Peyer's patch (tissue), 4 donors: ENCODE measurements around the gene CKMT2. TPM values are rescaled to one million over a fixed set of nuclear protein-coding genes. Genes with fewer than 3 reads are reported as not detected.

ENCODE experiments used
- DNase-seq, 3 donors: peaks; one replicate each; pipeline ENCODE4 v3.0.0-alpha.2; 2017 to 2019
- H3K27ac ChIP-seq, 4 donors: fragments of 200-600 bp; sonication (generic); one replicate each; pipeline ENCODE4 v1.5.1; 2016 to 2019
- H3K27me3 ChIP-seq, 2 donors: fragments of 200-600 bp; sonication (generic); one replicate each; pipeline ENCODE4 v1.5.1; 2019
- H3K36me3 ChIP-seq, 3 donors: fragments of 200-600 bp; sonication (generic); one replicate each; pipeline ENCODE4 v1.5.1; 2016 to 2019
- H3K4me1 ChIP-seq, 4 donors: fragments of 200-600 bp; sonication (generic); one replicate each; pipeline ENCODE4 v1.5.1; 2016 to 2019
- H3K4me3 ChIP-seq, 4 donors: fragments of 200-600 bp; sonication (generic); 1 replicate in 3 of 4; 2 replicates in 1 of 4; pipeline ENCODE4 v1.5.1; 2016 to 2019; ENCODE audit warnings: mild to moderate bottlenecking in 1 of 4
- H3K9me3 ChIP-seq, 4 donors: fragments of 200-600 bp; sonication (generic); one replicate each; pipeline ENCODE4 v1.5.1; 2016 to 2019; ENCODE audit warnings: mild to moderate bottlenecking in 1 of 4
- POLR2A ChIP-seq, 2 donors: fragments of 450-650 bp; IDR thresholded peaks; one replicate each; pipeline ENCODE4 v1.5.1; 2017; ENCODE audit warnings: antibody characterized with exemption in 2 of 2, mild to moderate bottlenecking in 2 of 2, moderate library complexity in 2 of 2
- total RNA-seq, 4 donors: library from RNA; depleted of rRNA; stranded (reverse); fragments of >200 nt; gene quantifications; one replicate each; pipeline ENCODE4 v1.1.0, GENCODE V29; 2016
- TF ChIP-seq, protein P1 (sequence below), 6 experiments: fragments of 450-650 bp in 4 of 6; fragments of 200-600 bp in 2 of 6; sonication (generic) in 1 of 6; IDR thresholded peaks; one replicate each; pipeline ENCODE4 v1.5.1; 2017 to 2019; ENCODE audit warnings: antibody characterized with exemption in 6 of 6, mild to moderate bottlenecking in 3 of 6, moderate library complexity in 1 of 6

CKMT2 gene
- total RNA-seq, 4 donors from 2014 or later: 1.1 to 10.6 (median 3.8) TPM

DNA sequence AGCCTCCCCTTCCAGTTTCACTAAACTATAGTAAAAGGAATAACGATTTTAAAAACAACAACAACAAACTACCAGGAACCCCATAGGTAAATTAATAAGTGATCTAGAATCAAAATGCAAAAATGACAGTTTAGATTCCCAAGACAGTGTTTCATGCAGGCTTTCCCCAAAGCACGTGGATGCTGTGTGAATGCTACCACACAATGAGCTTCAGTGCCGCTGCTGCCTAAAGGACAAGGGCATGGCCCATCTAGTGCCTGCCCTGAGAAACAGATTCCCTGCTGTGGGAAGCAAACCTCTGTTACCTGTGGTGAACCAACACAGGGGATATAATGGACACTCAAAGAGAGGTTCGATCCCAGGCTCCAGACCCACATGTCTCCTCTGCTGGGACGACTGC lies 23.7 kb upstream of the CKMT2 start:
- Histone ChIP-seq H3K36me3 (no peaks in the 10 kb centered on the region), H3K27me3 (no peaks in the 10 kb centered on the region), H3K4me3 (no peak overlapping the region), H3K9me3 (no peaks in the 10 kb centered on the region), H3K4me1 (peaks cover 0 to 9% (median 0%) of the 10 kb centered on the region in 4 donors), H3K27ac (no peak overlapping the region)
- TF ChIP-seq POLR2A (IDR thresholded peaks at IDR 0.05): no peak
- TF ChIP-seq, protein P1, sequence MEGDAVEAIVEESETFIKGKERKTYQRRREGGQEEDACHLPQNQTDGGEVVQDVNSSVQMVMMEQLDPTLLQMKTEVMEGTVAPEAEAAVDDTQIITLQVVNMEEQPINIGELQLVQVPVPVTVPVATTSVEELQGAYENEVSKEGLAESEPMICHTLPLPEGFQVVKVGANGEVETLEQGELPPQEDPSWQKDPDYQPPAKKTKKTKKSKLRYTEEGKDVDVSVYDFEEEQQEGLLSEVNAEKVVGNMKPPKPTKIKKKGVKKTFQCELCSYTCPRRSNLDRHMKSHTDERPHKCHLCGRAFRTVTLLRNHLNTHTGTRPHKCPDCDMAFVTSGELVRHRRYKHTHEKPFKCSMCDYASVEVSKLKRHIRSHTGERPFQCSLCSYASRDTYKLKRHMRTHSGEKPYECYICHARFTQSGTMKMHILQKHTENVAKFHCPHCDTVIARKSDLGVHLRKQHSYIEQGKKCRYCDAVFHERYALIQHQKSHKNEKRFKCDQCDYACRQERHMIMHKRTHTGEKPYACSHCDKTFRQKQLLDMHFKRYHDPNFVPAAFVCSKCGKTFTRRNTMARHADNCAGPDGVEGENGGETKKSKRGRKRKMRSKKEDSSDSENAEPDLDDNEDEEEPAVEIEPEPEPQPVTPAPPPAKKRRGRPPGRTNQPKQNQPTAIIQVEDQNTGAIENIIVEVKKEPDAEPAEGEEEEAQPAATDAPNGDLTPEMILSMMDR (IDR thresholded peaks at IDR 0.05): no peak
- DNase-seq: no peak

DNA sequence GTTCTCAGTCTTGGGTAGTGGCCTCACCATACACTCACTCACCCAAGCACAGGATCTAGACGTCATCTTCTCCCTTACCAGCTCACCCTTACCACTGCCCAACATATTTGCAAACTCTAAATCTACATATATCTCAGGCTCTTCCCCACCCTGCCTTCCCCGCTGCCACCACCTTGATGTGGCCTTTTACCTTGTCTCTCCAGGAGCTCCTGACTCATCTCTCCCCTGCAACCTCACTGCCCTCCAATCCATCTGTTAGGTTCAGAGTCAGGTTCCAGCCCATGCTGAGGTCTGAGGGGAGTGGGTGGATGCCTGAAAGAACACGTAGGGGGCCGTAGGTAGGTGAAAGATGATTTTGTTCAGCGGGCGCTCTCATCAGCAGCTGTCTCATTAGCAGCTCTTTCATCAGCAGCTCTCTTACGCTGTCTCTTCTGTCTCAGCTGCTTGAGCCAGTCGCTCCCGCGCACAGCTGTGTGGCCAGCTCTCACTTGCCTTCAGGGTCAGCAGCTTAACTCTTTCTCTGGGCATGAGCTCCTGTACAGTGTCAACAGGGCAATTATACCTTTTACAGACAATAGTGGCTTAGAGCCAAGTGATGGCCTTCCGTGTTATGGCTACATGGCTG lies 23.1 kb upstream of the CKMT2 start:
- TF ChIP-seq, protein P1 (IDR thresholded peaks at IDR 0.05): no peak
- TF ChIP-seq POLR2A (IDR thresholded peaks at IDR 0.05): no peak
- Histone ChIP-seq H3K9me3 (no peaks in the 10 kb centered on the region), H3K4me3 (no peak overlapping the region), H3K36me3 (no peaks in the 10 kb centered on the region), H3K27ac (no peak overlapping the region), H3K27me3 (no peaks in the 10 kb centered on the region), H3K4me1 (peaks cover 0 to 9% (median 0%) of the 10 kb centered on the region in 4 donors)
- no peak for DNase-seq

DNA sequence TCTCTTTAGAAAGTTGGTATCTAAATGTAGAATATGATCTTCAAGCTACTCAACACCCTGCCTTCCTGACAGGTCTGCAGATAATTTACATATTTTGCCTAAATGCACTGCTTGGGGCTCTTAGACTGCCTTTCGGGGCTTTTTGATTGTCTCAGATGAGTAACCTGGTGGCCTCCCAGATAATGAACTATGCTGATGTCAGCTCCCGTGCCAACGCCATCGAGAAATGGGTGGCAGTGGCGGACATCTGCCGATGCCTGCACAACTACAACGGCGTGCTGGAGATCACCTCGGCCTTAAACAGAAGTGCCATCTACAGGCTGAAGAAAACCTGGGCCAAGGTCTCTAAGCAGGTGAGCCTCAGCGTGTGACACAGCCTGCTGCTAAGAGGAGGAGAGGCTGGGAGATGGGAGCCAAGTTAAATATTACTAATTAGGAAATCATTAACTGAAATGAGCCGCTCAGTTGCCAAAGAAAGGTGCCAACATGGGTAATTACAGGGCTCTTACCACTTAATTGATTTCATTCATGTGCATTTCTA lies 20.8 kb upstream of the CKMT2 start:
- Histone ChIP-seq H3K36me3 (no peaks in the 10 kb centered on the region), H3K27me3 (no peaks in the 10 kb centered on the region), H3K9me3 (no peaks in the 10 kb centered on the region), H3K4me3 (no peak overlapping the region), H3K27ac (no peak overlapping the region), H3K4me1 (peaks cover 0 to 9% (median 0%) of the 10 kb centered on the region in 4 donors)
- TF ChIP-seq, protein P1 (IDR thresholded peaks at IDR 0.05): peak in 3 of 6 experiments; percentile 27 to 45 (median 28)
- no peak for TF ChIP-seq POLR2A (IDR thresholded peaks at IDR 0.05)
- DNase-seq: peak in 2 of 3 donors; percentile 62 to 72

DNA sequence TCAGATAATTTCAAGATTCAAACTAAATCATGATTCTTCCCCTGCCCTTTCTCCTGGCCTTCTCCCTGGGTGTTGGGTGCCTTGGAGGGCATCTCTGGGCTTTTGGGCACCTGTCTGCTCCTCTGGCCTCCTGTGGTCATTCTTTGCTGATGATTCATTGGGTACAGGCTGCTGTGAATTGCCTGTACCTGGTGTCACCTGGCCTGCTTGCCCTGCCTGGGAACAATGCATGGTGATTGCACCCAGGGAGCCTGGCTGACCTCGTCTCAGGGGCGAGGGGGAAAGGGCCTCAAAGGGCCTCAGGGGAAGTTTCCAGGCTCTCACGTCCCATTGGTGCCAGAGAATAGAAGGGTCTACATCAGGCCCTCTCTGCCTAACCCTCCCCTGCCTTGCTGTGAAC lies 20.1 kb upstream of the CKMT2 start:
- Histone ChIP-seq H3K4me3 (no peak overlapping the region), H3K27me3 (no peaks in the 10 kb centered on the region), H3K4me1 (peaks cover 0 to 9% (median 0%) of the 10 kb centered on the region in 4 donors), H3K9me3 (no peaks in the 10 kb centered on the region), H3K27ac (no peak overlapping the region), H3K36me3 (no peaks in the 10 kb centered on the region)
- no peak for DNase-seq
- TF ChIP-seq, protein P1 (IDR thresholded peaks at IDR 0.05): no peak
- TF ChIP-seq POLR2A (IDR thresholded peaks at IDR 0.05): no peak

DNA sequence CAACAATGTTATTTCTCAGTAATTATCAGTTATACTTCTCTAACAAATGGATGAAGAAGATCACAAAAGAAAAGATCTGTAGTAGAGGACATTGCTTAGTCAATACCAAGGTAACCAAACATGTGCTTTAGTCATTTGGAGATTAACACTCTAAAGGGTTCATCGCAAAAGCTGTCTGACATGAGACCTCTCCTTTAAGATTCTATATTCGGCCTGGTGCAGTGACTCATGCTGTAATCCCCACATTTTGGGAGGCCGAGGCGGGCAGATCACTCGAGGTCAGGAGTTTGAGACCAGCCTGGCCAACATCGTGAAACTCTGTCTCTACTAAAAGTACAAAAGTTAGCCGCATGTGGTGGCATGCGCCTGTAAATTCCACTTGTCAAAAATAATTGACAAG lies 18.3 kb upstream of the CKMT2 start:
- Histone ChIP-seq H3K36me3 (no peaks in the 10 kb centered on the region), H3K9me3 (no peaks in the 10 kb centered on the region), H3K4me3 (no peak overlapping the region), H3K27ac (no peak overlapping the region), H3K27me3 (no peaks in the 10 kb centered on the region), H3K4me1 (peaks cover 0 to 9% (median 0%) of the 10 kb centered on the region in 4 donors)
- DNase-seq: no peak
- TF ChIP-seq POLR2A (IDR thresholded peaks at IDR 0.05): no peak
- TF ChIP-seq, protein P1 (IDR thresholded peaks at IDR 0.05): no peak
